H1 (cell line): Measurements from ENCODE around the gene VSNL1. TPM values are rescaled to one million over a fixed set of nuclear protein-coding genes. Genes with fewer than 3 reads are reported as not detected.

ENCODE experiments used
- CREB1 ChIP-seq: IDR thresholded peaks from 2 replicates; pipeline ENCODE4 v1.6.1; 2012; ENCODE audit warnings: inconsistent platforms
- RAD21 ChIP-seq, 2 experiments: IDR thresholded peaks in 1 of 2; conservative IDR thresholded peaks in 1 of 2; 2 replicates each; pipeline ENCODE4 v1.6.1; 2011; ENCODE audit warnings: low read depth in 2 of 2, low read length in 2 of 2, improper control_type of control experiment in 1 of 2, inconsistent platforms in 1 of 2, mild to moderate bottlenecking in 1 of 2, moderate library complexity in 1 of 2
- RXRA ChIP-seq: IDR thresholded peaks from 2 replicates; pipeline ENCODE4 v1.6.1; 2011; ENCODE audit warnings: low read depth, mild to moderate bottlenecking, low read length, moderate library complexity; ENCODE audit not compliant: insufficient read depth
- SAP30 ChIP-seq: fragments of 300-600 bp; sonication (generic); IDR thresholded peaks from 2 replicates; pipeline ENCODE4 v1.7.1; 2012; ENCODE audit warnings: low read length, moderate library complexity, mild to moderate bottlenecking, inconsistent platforms; ENCODE audit not compliant: insufficient read depth, insufficient replicate concordance
- polyA plus RNA-seq, 7 experiments: library from polyadenylated mRNA; depleted of rRNA in 3 of 7; stranded (reverse) in 5 of 7; unstranded in 2 of 7; fragments of >200 nt in 5 of 7; fragments of 200-250 nt in 2 of 7; gene quantifications; 1 replicate in 5 of 7; 2 replicates in 1 of 7; 4 replicates in 1 of 7; pipeline versions ENCODE4 v1.2.1 to v1.2.3, GENCODE V29; 2011 to 2013; ENCODE audit warnings: missing spikeins in 2 of 7, mixed read lengths in 2 of 7
- total RNA-seq: library from RNA; stranded (reverse); fragmentation: NEBNext Ultra II Directional; extraction: Animal tissue kit (Norgen Biotek cat#: 25700); gene quantifications from 2 replicates; pipeline ENCODE4 v1.2.1, GENCODE V29; 2021

VSNL1 gene
- total and polyA plus RNA-seq, 2 of the 8 experiments (the other 6 are each of a cell fraction or from before 2014, with no cell fraction given) = 49.4 to 108 TPM

DNA sequence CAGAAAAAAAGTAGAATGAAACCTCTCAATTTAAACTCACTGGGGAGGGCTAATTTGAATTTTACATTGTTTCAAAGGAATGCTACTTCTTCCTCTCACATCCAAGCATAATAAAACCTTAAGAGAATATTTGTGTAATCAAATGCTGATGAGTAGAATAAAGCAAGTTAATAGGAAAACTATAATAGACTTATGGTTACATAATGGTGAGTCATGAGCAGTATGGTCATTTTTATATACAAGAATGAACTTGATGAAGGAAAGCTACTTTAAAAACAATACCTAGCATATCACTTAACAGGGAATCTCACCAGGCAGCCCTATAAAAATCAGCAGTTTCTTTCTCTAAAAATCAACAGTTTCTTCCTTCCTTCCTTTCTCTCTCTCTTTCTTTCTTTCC is 80.3 kb downstream of the VSNL1 start (continued):
- TF ChIP-seq CREB1 (no peak), RXRA (no peak), RAD21 (IDR thresholded peaks at IDR 0.05 in 1 of 2, conservative IDR thresholded peaks at IDR 0.05 in 1 of 2; ENCODE audit: low read depth in 2 of 2, low read length in 2 of 2) (no peak), SAP30 (no peak)
